A204.1 (cell line): Measurements from ENCODE around the gene SRC.

ENCODE experiments used
- FAIRE-seq: peaks from 2 replicates; lab custom pipeline; 2012; peaks lifted over from hg19 to GRCh38; lab: Jason Lieb, UNC

The SRC gene

DNA sequence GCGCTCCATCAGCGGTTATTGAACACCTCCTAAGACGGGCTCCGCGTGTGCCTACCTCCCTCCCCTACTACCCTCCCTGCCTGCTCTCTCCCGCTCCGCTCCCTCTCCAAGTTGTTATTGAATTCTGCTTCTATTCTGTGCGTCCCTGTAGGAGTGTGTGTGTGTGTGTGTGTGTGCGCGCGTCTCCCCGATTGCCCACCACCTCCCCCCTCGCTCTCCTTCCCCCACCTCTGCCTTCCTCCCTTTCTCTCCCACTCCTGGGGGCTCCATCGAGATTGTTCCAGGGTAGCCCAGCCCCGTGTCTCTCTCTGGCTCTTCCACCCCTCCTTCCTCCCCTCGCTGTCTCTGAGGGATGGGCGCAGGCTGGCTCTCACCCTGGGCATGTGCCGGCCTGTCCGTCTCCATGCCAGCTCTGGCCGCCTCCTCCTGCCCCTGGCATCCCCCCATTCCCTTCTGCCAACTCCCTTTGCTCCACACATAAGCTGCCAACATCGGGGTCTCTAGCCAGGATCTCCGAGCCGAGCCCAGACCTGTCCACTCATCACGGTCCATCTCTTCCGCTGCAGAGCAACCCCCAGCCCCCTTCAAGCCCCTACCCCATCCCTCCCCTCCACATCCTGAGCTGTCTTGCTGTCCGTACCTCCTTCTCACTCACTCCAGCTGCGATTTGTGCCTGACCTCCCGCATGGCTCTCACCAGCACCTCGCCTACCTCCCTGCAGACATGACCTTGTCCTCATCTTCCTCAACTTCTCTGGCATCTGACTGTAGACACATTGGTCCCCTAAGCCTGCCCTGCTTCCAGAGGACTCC is 68.5 kb downstream of the SRC start:
- FAIRE-seq, result no peak

DNA sequence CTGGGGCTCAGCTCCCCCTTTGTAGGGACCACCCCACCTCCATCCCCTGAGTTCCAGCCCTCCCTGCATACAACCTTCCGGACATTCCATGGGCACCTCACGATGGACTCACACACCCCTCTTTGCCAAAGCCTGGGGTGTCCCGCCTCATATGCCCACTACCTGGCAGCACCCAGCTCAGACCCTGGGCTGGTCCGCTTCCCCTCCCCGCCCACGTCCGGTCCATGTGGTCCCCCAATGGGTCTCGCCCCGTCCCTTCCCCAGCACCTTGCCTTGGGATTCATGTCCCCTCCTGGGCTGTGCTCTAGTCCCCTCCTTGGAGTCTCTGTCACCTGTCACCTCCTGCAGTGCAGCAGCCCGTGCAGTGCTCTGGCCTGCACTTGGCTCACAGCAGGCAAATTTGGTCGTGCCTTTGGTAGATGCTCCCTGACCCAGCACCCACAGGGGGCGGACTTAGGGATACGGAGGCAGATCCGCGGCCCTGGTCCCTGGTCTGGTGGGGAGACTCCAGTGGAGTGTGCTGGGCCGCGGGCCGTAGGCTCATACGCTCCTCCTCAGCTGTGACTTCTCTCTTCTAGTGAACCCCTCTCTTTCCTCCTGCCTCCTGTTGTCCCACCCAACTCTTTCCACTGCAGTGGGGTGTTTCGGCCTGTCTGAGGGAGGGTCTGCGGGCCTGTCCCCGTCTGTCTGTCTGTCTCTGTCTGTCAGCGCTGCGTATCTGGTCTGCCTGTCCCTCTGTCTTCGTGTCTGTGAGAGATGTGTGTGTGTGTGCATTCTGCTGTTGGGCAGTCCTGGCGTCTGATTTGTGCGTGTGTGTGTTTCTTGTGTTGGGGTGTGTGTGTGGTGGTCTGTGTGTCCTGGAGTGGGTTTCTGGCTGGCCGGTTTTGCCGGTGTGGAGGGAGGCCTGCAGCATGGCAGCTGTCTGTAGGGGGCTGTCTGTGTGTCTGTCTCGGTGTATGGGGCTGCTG is 69.5 kb downstream of the SRC start:
- FAIRE-seq, result no peak

DNA sequence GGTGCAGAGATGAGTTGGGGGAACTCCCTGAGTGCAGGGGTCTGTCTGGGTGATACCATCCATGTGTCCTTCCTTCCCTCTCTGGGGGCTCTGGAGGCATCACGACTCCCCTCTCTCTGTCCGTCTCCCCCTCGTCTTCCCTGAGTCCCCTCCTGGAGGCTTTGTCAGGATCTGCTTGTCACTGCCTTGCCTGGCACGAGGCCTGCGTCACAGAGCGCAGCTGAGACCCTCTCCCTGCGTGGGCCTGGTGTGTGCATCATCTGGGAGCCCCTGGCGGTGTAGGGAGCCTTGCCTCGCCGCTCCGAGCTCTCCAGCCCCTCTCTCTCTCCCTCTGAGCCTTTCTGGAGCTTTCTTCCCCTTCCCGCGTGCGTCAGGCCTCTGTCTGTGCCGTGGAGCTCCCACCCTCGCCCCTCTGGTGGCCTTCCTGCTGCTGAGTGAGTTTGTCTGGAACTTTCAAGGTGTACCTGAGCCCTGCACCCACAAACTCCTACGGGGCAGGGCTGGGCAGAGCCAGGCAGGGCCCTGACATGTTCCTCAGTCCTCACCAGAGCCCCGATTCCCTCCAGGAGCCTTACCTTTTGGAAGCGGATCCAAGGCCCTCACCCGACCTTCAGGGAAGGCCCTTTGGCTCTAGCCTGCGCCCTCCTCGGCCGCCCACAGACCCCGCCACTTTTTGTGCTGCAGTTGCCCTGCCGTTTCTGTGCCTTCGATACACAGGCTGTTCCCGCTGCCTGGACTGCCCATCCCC is 70.3 kb downstream of the SRC start:
- FAIRE-seq, result no peak

DNA sequence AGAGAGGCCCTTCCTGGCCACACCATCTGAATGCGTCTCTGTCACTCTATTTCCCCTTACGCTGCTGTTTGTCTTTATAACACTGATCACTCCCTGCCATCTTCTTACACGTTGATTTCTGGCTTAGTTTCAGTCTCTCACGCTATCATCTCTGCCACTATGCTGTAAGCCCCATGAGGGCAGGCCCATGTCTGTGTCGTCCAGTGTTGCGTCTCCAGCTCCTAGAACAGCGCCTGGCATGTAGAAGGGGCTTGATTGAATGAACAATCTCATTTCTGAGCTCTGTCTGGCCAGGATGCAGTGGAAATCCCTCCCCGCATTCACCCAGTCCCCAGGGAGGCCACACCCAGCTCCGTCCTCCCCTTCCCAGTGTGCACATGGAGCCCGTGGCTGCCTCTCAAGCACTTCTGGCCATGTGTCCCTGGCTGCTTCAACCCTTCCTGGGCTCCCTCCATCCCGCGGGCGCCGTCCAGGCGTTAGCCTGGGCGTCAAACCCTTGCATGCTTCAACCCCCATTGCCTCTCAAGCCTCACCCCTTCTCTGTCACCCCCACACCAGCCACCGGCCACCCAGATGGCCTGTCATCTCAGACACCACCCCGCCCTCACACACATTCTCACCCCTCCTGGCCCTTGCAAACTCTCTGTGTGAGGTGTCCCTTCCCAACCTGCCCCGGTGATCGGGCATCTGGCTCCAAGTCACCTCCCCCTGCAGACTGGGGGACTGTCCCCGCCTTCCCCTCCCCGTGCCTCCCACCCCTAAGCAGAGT is 71.1 kb downstream of the SRC start:
- FAIRE-seq, result no peak

DNA sequence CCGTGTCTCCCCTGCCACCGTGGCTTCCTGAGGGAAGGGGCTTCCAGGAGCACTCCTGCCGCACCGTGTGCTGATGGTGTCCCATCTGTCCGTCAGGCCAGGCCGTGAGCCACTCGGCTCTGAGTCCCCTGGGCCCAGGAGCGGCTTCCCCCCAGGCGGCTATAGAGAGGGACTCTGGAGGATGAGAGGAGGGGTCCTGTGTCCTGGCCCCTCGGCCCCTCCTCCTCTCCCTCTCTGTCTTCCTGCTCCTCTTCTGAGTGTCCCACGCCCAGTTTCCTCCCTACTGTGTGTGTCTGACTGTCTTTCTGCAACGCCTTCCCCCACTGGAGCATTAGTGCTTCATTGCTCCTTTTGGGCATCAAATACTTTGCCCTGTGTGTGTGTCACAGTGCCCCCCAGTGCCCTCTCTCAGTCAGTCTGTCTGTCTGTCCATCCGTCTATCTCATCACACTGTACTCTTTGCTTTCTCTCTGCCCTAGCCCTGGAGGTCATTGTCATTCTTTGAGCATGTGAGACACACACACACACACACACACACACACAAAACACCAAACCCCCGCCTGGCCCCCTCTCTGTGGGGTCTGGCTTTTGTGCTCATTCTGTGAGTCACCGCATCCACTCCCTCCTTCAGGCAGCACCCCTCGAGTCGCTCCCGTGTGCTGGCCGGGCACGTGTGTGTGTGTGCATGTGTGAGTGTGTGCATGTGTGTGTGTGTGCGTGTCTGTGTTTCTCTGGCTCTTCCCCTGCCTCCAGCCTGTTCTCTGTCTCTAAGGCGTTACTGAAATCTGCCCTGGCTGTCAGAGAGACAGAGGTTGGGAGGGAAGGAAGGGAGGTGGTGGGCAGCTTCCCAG is 71.9 kb downstream of the SRC start:
- FAIRE-seq, result no peak

DNA sequence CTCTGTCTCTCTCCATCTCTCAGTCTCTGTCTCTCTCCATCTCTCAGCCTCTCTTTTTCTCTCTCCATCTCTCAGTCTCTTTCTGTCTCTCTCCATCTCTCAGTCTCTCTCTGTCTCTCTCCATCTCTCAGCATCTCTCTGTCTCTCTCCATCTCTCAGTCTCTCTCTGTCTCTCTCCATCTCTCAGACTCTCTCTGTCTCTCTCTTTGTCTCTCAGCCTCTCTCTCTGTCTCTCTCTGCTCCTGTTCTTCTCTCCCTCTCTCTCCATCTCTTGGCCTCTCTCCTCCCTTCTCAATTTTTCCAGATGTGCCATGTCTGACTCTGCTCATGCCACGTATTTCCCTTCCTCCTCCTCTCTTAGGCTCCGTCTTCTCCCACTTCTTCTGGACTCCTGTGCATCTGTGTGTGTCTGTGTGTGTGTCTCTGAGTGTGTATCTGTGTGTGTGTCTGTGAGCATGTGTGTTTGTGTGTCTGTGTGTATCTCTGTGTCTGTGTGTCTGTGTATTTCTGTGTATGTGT is 72.7 kb downstream of the SRC start:
- no peak for FAIRE-seq

DNA sequence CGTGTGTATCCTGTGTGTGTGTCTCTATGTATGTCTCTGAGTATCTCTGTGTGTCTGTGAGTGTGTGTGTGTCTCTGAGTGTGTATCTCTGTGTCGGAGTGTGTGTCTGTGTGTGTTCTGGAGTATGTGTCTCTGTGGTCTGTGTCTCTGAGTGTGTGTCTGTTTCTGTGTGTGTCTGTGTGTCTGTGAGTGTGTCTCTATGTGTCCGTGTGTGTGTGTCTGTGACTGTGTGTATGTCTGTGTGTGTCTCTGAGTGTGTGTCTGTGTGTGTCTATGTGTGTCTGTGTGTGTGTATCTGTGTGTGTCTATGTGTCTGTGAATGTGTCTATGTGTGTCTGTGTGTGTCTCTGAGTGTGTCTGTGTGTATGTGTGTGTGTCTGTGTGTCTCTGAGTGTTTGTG is 73.4 kb downstream of the SRC start:
- no peak for FAIRE-seq

DNA sequence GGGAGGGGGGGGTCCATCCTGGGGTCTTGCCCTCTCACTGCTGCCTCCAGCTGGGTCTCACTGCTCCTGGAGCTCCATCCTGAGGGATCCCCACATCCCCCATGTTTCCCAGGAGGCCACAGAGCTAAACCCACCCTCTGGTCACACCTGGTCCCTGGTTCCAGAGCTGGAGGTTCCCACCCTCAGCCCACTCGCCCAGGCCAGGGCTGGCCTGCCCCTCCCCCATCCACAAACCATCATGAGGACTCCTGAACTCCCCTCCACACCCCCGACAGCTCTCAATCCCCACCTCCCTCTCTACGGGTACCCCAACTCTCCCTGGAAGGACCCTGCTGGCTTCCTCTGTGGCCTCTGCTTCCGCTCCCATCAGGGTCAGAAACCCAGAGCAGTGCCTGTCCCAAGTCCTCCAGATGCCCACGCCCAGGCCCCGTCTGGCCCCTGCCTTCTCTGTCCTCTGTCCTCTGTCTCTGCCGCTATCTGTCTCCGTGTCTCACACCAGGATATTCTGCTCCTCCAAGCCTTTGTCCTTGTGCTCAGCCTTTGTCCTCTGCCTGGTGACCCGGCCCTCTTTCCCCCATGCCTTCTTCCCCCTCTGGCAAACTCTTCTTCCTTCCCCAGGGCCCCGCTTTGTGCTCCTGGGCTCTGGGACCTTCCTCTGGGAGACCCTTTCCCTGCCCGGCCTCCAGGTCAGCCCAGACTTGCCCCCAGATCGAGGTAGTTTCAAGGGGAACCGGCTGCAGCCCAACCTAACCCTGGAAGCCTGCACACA is 74.0 kb downstream of the SRC start:
- FAIRE-seq, result no peak

DNA sequence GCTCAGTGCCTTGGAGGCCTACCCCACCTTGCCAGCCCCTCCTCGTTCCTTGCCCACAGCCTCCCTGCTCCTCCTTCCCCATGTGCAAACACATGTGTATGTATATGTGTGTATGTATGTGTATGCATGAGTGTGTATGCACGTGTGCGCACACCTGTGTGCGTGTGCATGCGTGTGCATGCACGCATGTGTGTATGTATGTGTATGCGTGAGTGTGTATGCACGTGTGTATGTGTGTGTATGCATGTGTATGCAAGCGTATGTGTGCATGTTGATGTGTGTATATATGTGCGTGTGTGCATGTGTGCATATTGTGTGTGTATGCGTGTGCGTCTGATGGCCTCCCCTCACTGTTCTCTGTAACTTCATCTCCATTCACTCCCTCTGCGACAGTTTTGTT is 74.7 kb downstream of the SRC start:
- FAIRE-seq, result no peak

DNA sequence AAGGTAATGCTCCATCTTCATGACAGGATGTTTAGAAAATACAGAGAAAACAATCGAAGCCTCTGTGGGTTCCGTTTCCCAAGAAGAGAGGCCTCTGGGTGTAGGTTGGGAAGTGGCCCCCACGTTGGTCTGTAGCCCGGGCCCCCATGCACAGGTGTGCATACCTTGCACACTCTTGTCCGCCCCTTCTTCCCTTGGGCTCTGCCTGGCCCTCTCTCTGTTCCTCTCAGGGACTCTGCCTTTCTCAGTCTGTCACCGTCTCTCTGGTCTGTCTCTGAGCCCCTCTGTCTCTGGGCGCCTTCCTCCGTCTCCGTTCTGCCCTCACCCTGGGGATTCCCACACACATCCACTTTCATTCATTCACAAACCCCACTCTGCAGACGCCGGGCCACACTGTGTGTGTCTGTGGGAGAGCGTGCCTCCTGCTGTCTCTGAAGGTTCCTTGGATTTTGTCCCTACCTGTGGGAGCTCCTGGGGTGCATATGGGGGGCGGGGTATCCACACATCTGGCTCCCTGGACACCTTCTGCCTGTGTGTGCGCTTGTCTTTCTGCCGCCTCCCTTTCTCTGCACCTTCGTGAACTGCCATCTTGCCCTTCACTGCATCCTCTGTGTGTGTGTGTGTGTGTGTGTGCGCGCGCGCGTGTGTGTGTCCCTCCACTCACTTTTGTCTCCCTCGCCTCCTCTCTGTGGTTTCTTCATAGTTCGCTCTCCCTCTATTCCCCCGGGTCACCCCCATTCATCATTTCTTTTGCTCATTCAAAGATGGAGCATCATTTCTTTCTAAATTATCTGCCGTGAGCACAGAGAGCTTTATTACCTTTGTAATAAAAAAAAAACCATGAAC is 75.3 kb downstream of the SRC start:
- no peak for FAIRE-seq

DNA sequence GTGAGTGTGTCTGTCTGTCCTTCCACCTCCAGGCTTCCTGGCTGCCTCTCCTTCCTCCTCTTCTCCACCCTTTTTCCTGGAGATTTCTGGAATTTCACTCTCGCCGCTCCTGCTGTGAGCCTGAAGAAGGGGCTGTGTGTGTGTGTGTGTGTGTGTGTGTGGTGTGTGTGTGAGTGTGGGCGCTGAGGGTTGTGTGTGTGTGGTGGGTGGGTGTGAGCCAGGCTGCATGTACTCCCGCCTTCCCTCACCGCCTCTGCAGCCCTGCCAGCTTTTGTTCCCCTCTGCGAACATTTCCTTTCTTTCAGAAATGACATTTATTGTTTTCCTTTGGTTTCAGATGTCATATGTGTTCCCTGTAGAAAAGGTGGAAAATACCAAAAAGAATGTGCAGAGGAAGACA is 76.0 kb downstream of the SRC start:
- no peak for FAIRE-seq

DNA sequence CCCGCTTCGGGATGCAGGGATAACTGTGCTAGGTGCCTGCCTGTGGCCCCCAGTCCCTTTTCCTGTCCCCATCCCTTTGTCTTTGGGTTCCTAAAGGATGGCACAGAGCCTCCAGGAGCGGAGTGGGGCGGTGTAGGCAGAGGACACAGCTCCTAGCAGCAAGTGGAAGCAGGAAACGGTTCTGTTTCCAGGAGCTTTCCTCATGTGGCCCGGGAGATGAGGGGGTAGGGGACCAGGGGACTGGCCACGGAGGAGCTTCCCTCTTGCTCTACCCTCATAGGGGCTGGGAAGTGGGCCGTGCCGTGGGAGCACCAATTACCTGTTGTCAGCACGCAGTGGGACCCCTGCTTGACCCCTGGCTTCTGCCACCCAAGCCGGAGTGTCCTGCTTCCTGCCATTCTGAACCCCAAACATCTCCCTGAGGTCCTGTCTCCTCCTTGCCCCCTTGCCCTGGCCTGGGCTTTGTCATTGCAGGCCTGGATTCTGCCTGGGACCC is 76.9 kb downstream of the SRC start:
- FAIRE-seq, result no peak

DNA sequence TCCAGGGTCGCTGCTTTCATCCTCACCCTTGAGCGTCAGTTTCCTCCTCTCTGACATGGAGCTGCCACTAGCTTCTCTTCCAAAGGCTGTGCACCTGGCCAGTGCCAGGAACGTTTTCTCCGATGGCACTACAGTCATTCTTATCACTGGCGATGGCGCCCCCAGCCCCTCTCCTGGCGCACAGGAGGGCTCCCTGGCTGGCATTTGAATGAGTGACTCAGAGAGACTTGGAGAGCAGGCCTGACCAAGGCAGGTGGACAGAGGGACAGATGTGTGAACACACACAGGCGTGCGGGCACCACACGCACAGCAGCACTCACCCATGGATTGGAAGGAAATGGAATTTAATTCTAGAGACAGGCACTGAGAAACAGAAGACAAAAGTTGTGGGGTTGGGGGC is 77.6 kb downstream of the SRC start:
- no peak for FAIRE-seq

DNA sequence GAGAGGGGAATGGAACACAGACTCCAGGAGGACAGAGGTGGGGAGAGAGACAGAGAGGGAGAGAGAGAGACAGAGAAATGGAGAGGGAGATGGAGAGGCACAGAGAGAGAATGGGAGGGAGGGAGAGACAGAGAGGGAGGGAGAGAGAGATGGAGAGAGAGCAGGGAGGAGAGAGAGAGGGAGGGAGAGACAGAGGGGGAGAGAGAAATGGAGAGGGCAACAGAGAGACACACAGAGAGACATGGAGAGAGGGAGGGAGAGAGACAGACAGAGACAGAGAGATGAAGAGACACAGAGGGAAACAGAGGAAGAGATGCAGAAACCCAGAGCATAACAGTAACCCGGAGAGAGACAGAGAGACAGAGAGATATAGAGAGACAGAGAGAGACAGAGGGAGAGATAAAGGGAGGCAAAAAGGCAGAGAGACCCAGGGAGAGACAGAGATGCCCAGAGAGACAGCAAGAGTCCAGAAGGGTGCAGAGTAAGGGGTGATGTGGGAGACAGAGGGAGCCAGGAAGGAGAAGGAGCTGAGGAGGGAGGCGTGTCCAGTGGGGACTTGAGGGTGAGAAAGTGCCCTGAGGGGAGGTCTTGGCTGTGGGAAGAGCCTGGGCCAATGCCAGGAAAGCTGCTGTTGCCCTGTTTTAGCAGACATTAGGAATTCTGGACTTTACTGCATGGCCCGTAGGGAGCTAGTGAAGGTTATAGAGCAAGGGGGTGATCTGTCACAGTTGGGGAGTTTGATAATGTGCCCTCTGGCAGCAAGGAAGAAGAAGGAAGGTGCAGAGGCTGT is 78.3 kb downstream of the SRC start:
- no peak for FAIRE-seq

DNA sequence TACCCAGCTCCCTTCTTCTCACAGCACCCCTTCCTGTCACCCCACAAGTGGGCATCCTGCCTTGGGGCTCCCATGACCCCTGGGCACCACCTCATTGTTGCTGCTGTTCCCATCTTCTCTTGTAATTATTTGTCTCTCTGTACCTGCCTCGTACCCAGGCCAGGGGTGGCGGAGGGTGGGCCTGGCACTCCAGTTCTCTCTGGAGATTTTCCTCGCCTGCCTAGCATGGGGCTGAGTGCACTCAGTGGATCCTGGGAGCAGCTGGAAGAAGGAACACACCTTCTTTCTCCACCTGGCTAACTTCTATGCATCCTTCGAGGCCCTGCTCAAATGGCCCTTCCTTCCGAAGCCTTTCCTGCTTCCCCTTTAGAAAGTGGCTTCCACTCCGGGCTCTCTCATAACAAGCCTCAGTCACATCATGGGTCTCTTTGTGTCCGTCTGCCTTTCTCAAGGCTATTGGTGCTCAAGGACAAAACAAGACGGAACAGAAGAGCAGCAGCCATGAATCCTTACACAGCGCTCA is 79.2 kb downstream of the SRC start:
- no peak for FAIRE-seq

DNA sequence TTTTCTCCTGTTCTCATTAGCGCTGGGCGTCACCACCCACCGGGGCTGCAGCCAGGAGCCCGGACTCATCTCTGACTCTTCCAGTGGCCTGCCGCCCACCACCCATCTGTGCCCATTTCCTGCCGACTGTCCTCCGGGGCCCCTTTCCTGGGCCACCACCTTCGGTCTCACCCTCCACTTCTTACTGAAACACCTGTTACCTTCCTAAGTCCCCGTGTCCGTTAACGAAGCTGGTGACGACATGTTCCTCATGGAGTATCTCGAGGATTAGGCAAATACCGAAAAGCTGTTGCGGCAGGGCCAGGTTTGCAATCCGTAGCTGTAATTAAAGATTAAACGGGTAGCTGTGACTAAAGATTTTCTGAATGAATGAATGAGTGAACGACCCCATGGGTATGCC is 80.2 kb downstream of the SRC start:
- no peak for FAIRE-seq

DNA sequence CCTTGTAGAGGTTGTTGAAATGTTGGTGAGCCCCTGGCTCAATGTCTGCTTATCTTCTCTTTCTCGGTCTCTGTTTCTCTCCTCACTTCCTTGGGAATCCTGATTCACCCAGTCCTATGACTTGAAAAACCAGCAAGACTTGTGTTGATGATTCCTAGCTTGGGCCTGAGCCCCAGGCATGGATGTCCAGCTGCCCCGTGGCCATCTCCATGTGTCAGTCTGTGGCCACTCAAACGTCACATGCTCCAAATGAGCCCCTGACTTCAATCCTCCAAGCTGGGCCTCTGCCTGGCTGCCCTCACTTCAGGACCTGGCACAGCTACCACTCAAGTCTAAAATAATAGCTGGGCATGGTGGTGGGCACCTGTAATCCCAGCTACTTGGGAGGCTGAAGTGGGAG is 81.0 kb downstream of the SRC start:
- FAIRE-seq, result no peak

DNA sequence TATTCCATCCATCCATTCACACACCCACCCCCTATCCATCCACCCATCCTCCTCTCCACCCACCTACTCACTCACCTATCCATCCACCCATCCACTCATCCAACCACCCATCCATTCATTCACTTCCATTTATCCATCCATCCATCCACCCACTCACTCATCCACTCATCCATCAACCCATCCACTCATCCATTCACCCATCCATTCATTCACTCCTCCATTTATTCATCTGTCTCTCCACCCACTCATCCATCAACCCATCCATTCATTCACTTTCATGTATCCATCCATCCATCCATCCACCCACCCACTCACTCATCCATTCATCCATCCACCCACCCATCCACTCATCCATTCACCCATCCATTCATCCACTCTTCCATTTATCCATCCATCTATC is 84.1 kb downstream of the SRC start:
- FAIRE-seq, result no peak
